Body of pancreas (tissue), 4 donors: ENCODE measurements around the gene MED12L.

Source experiments
- POLR2A ChIP-seq, 3 donors: fragments of 450-650 bp; IDR thresholded peaks; one replicate each; pipeline ENCODE4 v1.6.1; 2016; ENCODE audit warnings: antibody characterized with exemption in 3 of 3, mild to moderate bottlenecking in 2 of 3
- TF ChIP-seq, protein P1 (sequence below), 7 experiments: fragments of 450-650 bp in 4 of 7; fragments of 200-600 bp in 3 of 7; sonication (generic) in 3 of 7; IDR thresholded peaks; one replicate each; pipeline ENCODE4 v1.5.1; 2016 to 2019; ENCODE audit warnings: antibody characterized with exemption in 7 of 7

DNA sequence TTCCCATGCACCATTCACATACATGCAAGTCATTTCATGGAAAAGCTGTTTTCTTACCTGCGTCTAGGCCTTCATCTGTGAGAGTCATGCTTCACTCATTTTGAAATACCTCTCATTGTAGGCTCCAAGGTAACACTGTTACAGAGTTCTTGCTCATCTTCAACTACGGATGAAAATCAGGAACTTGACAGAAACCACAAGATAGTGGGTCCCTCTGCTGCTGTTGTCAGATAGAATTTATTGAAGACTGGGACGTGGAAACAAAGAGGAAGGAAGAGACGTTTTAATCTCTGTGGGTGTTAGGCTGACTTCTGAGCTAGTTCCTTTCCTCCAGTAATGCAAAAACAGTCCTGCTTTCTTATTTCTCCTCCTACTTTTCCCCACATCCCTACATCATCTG, 192.8 kb downstream of the MED12L start, which contains the start of gene P2RY14:
- TF ChIP-seq, protein P1, sequence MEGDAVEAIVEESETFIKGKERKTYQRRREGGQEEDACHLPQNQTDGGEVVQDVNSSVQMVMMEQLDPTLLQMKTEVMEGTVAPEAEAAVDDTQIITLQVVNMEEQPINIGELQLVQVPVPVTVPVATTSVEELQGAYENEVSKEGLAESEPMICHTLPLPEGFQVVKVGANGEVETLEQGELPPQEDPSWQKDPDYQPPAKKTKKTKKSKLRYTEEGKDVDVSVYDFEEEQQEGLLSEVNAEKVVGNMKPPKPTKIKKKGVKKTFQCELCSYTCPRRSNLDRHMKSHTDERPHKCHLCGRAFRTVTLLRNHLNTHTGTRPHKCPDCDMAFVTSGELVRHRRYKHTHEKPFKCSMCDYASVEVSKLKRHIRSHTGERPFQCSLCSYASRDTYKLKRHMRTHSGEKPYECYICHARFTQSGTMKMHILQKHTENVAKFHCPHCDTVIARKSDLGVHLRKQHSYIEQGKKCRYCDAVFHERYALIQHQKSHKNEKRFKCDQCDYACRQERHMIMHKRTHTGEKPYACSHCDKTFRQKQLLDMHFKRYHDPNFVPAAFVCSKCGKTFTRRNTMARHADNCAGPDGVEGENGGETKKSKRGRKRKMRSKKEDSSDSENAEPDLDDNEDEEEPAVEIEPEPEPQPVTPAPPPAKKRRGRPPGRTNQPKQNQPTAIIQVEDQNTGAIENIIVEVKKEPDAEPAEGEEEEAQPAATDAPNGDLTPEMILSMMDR (IDR thresholded peaks at IDR 0.05), result no peak
- TF ChIP-seq POLR2A (IDR thresholded peaks at IDR 0.05), result no peak
